ENCODE results near the gene TSPEAR. TPM values are rescaled to one million over a fixed set of nuclear protein-coding genes. Genes with fewer than 3 reads are reported as not detected.

TSPEAR gene
- total RNA-seq, 4 donors from 2014 or later: not detected

DNA sequence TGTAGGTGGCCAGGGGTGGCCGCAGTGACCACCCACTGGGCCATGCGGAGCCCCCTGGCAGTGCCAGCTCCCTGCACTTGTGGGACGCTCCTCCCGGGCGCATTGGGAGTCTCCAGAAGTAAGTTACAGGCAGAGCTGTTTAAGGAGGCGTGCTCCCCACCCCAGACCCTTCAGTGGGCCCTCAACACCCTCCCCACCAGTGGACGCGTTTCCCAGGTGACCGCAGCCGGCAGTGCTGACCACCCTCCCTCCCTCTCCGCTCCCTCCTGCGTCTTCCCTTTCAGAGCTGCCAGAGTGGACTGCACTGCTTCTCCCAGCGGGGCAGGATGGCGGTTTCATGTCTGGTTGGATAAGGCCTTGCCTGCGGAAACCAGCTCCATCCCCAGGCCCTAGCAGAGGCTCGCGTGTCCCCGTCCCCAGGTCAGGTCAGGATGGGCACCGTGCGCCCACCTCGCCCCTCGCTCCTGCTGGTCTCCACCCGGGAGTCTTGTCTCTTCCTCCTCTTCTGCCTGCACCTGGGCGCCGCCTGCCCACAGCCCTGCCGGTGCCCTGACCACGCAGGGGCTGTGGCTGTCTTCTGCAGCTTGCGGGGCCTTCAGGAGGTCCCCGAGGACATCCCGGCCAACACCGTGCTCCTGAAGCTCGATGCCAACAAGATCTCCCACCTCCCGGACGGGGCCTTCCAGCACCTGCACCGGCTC lies 255.0 kb downstream of the TSPEAR start:
- WGBS, 2 donors: 77 to 84% methylated on average over 24 to 34 of the region's 35 CpGs
- Histone ChIP-seq H3K4me3 (peak overlapping the region; percentile 55 to 94 (median 64)), H3K27ac (peak overlapping the region in 2 of 4 donors; percentile 41 to 79), H3K4me1 (peaks cover 0 to 25% (median 3%) of the 10 kb centered on the region in 4 donors), H3K9me3 (peaks cover 0 to 12% (median 0%) of the 10 kb centered on the region in 4 donors), H3K36me3 (peaks cover 0 to 20% (median 0%) of the 10 kb centered on the region in 3 donors), H3K27me3 (no peaks in the 10 kb centered on the region)
- TF ChIP-seq EP300 (IDR thresholded peaks at IDR 0.05) (no peak), POLR2A (IDR thresholded peaks at IDR 0.05) (no peak)
- TF ChIP-seq, protein P1, sequence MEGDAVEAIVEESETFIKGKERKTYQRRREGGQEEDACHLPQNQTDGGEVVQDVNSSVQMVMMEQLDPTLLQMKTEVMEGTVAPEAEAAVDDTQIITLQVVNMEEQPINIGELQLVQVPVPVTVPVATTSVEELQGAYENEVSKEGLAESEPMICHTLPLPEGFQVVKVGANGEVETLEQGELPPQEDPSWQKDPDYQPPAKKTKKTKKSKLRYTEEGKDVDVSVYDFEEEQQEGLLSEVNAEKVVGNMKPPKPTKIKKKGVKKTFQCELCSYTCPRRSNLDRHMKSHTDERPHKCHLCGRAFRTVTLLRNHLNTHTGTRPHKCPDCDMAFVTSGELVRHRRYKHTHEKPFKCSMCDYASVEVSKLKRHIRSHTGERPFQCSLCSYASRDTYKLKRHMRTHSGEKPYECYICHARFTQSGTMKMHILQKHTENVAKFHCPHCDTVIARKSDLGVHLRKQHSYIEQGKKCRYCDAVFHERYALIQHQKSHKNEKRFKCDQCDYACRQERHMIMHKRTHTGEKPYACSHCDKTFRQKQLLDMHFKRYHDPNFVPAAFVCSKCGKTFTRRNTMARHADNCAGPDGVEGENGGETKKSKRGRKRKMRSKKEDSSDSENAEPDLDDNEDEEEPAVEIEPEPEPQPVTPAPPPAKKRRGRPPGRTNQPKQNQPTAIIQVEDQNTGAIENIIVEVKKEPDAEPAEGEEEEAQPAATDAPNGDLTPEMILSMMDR (IDR thresholded peaks at IDR 0.05): no peak
- DNase-seq (ENCODE audit: low spot score in 2 of 2): no peak

DNA sequence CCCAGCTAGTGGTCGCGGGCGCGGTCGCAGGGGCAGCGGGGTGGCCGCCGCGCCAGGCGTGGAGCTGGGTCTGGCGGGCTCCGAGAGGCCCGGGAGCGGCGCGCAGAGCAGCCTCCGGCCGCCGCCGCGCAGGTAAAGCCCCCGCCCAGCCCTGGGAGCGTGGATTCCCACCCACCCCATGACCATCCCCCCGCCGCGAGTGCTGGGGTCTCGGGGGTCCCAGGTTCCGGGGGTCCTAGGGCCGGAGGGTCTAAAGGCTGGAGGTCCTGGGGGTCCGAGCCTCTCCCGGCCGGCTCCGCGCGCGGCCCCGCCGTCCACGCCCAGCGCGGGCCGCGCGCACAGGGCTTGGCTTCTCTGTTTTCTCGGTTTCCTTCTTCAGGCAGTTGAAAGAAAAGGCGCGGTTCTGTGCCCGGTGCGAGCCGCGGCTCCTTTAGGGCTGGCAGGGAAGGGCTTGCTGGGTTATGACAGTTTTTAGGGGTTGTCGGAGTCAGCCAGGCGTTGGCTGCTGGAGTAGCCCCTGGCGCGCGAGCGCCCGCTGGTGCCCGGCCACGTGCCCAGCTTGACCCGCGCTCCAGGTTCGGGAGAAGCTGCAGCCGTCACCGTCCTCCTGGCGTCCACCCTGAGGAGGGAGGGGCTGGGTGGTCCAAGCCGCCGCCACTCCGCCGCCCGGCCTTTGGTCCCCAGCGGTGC lies 255.7 kb downstream of the TSPEAR start:
- Histone ChIP-seq H3K9me3 (peaks cover 0 to 12% (median 0%) of the 10 kb centered on the region in 4 donors), H3K4me1 (peaks cover 0 to 19% (median 3%) of the 10 kb centered on the region in 4 donors), H3K27ac (peak overlapping the region in 2 of 4 donors; percentile 41 to 79), H3K27me3 (no peaks in the 10 kb centered on the region), H3K4me3 (peak overlapping the region; percentile 55 to 94 (median 64)), H3K36me3 (peaks cover 0 to 20% (median 0%) of the 10 kb centered on the region in 3 donors)
- TF ChIP-seq POLR2A (IDR thresholded peaks at IDR 0.05): no peak
- no peak for TF ChIP-seq EP300 (IDR thresholded peaks at IDR 0.05)
- TF ChIP-seq, protein P1 (IDR thresholded peaks at IDR 0.05): no peak
- no peak for DNase-seq (ENCODE audit: low spot score in 2 of 2)
- 0 to 1% methylated on average over 25 to 44 of the region's 72 CpGs for WGBS, 2 donors

DNA sequence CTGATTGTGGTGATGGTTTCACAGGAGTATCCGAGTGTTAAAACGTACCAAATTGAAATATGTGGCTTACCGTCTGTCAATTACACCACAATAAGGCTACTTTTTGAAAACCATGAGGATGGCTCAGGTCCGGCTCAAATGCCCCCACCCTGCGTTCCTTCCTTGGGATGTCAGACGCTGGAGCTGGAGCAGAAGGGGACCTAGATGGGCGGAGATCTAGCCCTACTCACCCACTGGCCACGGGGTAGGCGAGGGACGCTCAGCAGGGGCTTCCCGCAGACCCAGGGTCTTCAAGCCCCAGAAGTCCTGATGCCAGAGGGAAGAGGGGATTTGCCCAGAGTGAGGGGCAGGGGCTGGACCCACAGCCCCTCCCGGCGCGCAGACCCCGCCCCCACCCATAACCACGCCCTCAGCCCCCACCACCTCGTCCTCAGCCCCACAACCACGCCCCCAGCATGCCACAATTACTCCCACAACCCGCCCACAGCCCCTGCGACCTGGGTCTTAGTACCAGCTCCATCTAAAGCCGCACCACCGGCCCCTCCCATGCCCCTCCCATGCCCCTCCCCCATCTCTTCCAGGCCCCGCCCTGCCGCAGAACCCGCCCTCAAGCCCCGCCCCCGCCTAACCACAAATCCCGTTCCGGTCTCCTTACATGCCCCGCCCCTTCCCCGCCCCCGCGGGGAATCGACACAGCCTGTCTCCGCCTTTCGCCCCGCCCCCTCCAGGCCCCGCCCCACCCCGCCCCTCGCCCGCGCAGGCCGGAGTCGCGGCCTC lies 256.4 kb downstream of the TSPEAR start, which contains the start of gene LRRC3:
Gene LRRC3 (plus strand): TSS at position 764 of the 777 bp plus-strand sequence. CDS start 1,135 bp downstream, outside the sequence.
- DNase-seq (ENCODE audit: low spot score in 2 of 2): peak; percentile 59 to 78
- H3K9me3 ChIP-seq: peaks cover 0 to 12% (median 0%) of the 10 kb centered on the region in 4 donors
- peaks cover 0 to 7% of the 10 kb centered on the region in 2 donors for H3K27me3 ChIP-seq
- 8 to 11% methylated on average over 22 to 31 of the region's 45 CpGs for WGBS, 2 donors
- peaks cover 0 to 18% (median 0%) of the 10 kb centered on the region in 3 donors for H3K36me3 ChIP-seq
- H3K4me3 ChIP-seq: peak within 1 kb of the TSS; percentile 55 to 94 (median 64)
- peak within 1 kb of the TSS in 2 of 4 donors; percentile 41 to 79 for H3K27ac ChIP-seq
- TF ChIP-seq, protein P1 (IDR thresholded peaks at IDR 0.05): no peak
- TF ChIP-seq EP300 (IDR thresholded peaks at IDR 0.05) (no peak), POLR2A (IDR thresholded peaks at IDR 0.05) (no peak)
- peaks cover 0 to 16% (median 3%) of the 10 kb centered on the region in 4 donors for H3K4me1 ChIP-seq

DNA sequence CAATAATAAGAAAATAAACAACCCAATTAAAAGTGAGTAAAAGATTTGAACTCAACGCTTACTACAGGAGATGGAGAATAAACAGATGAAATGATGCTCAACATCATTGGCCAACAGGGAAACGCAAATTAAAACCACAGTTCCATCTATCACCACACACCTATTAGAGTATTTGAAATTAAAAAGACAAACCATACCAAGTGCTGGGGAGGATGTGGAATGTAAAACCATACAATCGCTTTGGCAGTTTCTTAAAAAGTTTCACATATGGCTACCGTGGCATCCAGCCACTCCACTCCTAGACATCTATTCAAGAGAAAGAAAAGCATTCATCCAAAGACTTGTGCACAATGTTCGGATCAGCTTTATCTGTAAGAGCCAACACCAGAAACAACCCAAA lies 257.3 kb downstream of the TSPEAR start:
- H3K36me3 ChIP-seq: peaks cover 0 to 14% (median 0%) of the 10 kb centered on the region in 3 donors
- DNase-seq (ENCODE audit: low spot score in 2 of 2): no peak
- peaks cover 0 to 16% (median 3%) of the 10 kb centered on the region in 4 donors for H3K4me1 ChIP-seq
- WGBS, 2 donors: 89 to 90% methylated on average over 5 of the region's 5 CpGs
- peaks cover 0 to 16% of the 10 kb centered on the region in 2 donors for H3K27me3 ChIP-seq
- H3K4me3 ChIP-seq: no peak overlapping the region
- TF ChIP-seq, protein P1 (IDR thresholded peaks at IDR 0.05): no peak
- TF ChIP-seq EP300 (IDR thresholded peaks at IDR 0.05): no peak
- no peak for TF ChIP-seq POLR2A (IDR thresholded peaks at IDR 0.05)
- H3K9me3 ChIP-seq: peaks cover 0 to 12% (median 0%) of the 10 kb centered on the region in 4 donors
- H3K27ac ChIP-seq: no peak overlapping the region
